ENCODE data around the gene RNASET2. TPM values are rescaled to one million over a fixed set of nuclear protein-coding genes. Genes with fewer than 3 reads are reported as not detected.

The RNASET2 gene
- total and polyA plus RNA-seq, 8 donors = 25.2 to 61.4 (median 37.0) TPM

DNA sequence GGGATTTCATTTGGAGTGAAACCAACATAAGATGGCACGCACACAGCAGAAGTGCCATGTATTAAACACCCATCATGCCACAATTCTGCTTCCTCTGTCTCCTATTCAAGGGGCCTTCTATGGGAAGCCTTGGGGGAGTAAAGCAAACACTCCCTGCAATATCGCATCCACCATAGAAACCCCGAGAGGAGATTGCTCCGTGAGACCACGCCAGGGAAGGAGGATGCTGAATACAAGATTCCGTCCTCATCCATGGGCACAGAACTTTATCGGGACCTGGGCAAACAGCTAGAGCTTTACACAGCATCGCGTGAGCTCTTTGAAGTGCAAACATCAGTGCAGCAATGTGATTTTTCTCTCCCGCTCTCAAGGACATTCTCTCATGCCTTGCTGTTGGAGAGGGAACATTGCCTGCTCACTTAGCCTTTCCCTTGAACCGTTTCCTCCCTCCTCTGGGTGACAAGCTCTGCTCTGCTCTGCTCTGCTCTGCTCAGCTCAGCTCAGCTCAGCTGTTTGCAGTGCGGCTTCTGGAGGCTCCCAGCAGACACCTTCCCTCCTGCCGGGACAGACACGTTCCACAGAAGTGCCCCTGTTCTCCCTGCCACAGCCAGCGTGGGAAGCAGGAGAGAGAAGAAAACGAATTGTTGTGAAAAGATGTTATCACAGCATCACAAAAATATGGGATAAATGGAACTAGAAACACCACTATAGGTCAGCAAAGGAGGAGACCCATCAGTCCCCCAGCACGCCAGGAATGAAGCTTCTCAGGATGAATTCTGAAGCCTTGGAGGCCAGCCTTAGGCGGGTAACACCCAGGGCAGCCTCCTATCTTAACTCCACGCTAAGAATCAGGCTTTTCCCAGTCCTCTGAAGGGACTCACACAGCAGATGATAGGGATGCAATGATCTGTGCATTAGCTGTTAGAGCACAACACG, 48.2 kb downstream of the RNASET2 start:
- Histone ChIP-seq H3K4me3 (no peak overlapping the region), H3K4me1 (no peaks in the 10 kb centered on the region), H3K9me3 (no peaks in the 10 kb centered on the region), H3K36me3 (no peaks in the 10 kb centered on the region), H3K27ac (no peak overlapping the region), H3K27me3 (no peaks in the 10 kb centered on the region)
- DNase-seq (no peak), ATAC-seq (peak in 1 of 4 donors; percentile 14), FAIRE-seq (no peak)
- intact Hi-C loops (cut with DNase I) = no loop called here
- WGBS, 2 donors = 47 to 49% methylated on average over 20 of the region's 20 CpGs
- TF ChIP-seq CTCF (IDR thresholded peaks at IDR 0.05) = no peak

- intact Hi-C loops (cut with DNase I) = no loop called here
- WGBS, 2 donors = 79 to 83% methylated on average over 8 of the region's 8 CpGs
- no peak for TF ChIP-seq CTCF (IDR thresholded peaks at IDR 0.05)
Observed at GRCh38 chr6:166907373-166907841, 48.9 kb downstream of the RNASET2 start.

DNA sequence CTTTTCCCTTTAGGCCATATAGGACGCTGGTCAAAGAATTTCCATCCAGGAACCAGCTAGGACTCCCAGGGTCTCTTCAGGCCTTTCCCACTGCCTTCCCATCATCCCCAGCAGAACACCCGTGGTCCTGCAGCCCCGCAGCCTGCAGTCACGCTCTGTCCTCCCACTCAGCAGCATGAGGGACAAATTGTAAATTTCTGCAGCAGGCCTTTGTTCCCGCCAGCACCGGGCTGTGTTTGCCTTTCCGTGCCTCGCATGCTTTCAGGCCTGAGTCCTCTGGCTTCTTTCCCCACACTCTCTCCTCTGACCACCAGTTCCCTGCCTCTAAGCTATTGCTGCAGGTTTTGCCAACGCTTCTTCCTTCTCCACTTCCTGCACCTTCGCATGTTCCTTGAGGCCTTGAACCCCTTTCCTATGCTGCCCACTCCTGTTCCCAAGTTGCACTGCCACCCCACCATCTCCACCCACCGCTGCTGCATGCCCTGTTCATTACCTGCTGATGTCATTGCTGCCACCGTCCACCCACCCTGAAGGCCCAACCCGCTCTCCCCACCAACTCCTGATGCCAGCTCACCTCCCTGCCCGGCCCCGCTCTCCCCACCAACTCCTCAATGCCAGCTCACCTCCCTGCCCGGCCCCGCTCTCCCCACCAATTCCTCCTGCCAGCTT, 49.8 kb downstream of the RNASET2 start:
- Histone ChIP-seq H3K27ac (no peak overlapping the region), H3K4me3 (no peak overlapping the region), H3K27me3 (no peaks in the 10 kb centered on the region), H3K36me3 (no peaks in the 10 kb centered on the region), H3K4me1 (no peaks in the 10 kb centered on the region), H3K9me3 (no peaks in the 10 kb centered on the region)
- intact Hi-C loops (cut with DNase I) = no loop called here
- DNase-seq (no peak), FAIRE-seq (no peak), ATAC-seq (no peak)
- TF ChIP-seq CTCF (IDR thresholded peaks at IDR 0.05) = no peak
- 87 to 88% methylated on average over 17 of the region's 17 CpGs for WGBS, 2 donors

More at GRCh38 chr6:166907373-166907841, 48.9 kb downstream of the RNASET2 start:
- no peak overlapping the region for H3K4me3 ChIP-seq
- no peaks in the 10 kb centered on the region for H3K9me3 ChIP-seq
- no peaks in the 10 kb centered on the region for H3K36me3 ChIP-seq
- no peaks in the 10 kb centered on the region for H3K4me1 ChIP-seq
- H3K27ac ChIP-seq = no peak overlapping the region
- FAIRE-seq = no peak
- peak in 1 of 4 donors; percentile 32 for ATAC-seq
- no peaks in the 10 kb centered on the region for H3K27me3 ChIP-seq
- DNase-seq = no peak

DNA sequence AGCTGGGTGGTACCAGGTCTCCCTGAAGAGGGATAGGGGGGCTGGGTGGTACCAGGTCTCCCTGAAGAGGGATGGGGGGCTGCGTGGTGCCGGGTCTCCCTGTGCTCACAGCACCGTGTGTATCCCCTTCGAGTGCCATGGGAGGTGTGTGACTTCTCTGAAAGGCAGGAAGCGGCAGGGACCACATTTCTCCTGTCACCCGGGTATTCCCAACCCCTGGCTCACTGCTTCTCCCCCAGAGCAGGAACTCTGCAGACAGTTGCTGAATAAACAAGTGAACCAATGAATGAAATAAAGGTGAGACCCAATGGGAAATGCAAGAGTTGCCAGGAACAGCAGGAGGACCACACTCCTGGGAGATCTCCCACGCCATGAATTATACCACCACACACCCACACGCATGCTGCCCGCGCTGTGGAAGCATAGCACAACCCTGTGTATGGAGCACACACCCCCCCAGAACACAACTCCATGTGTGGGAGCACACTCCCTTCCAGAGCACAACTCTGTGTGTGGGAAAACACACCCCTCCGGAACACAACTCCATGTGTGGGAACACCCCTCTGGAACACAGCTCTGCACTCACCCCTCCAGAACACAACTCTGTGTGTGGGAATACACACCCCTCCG, 50.7 kb downstream of the RNASET2 start:
- Histone ChIP-seq H3K27me3 (no peaks in the 10 kb centered on the region), H3K4me3 (no peak overlapping the region), H3K36me3 (no peaks in the 10 kb centered on the region), H3K27ac (no peak overlapping the region), H3K4me1 (no peaks in the 10 kb centered on the region), H3K9me3 (no peaks in the 10 kb centered on the region)
- TF ChIP-seq CTCF (IDR thresholded peaks at IDR 0.05) = no peak
- intact Hi-C loops (cut with DNase I) = no loop called here
- DNase-seq = no peak
- FAIRE-seq = no peak
- no peak for ATAC-seq
- 88 to 94% methylated on average over 12 of the region's 12 CpGs for WGBS, 2 donors

Data from pancreas (tissue), 10 donors.